Upper lobe of left lung (tissue), 4 donors: ENCODE data around the gene IGSF9B.

Experiments
- EP300 ChIP-seq, 4 donors: sonication (generic); formaldehyde crosslinking; IDR thresholded peaks; one replicate each; pipeline ENCODE4 v1.5.1; 2017; ENCODE audit warnings: antibody characterized with exemption in 4 of 4, control low read depth in 2 of 4
- POLR2A ChIP-seq, 4 donors: fragments of 450-650 bp; IDR thresholded peaks; one replicate each; pipeline ENCODE4 v1.5.1; 2016 to 2017; ENCODE audit warnings: antibody characterized with exemption in 4 of 4, mild to moderate bottlenecking in 2 of 4

DNA sequence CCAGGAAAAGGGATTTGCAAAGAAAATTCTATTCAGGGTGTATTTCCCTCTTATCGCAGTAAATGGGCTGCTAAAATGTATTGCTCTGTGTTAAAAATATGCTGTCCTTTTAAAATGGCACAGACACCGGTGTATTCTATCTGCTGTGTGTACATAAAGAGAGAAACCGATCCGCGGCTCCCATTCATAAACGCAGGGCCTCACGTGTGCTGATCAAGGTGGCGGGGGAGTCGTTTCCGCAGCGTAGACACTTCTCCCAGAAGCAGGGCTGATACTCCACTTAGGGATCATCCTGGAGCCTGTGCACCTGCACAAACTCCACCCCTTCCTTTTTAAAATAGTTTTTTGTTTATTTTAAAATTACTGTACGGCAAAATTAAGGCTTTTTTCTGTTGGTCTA is 26.1 kb upstream of the IGSF9B start:
- TF ChIP-seq POLR2A (IDR thresholded peaks at IDR 0.05) (no peak), EP300 (IDR thresholded peaks at IDR 0.05) (no peak)
